OCI-LY7 (cell line): ENCODE data around the gene COMMD10.

Experiments
- EZH2phosphoT487 ChIP-seq: fragments of 200-600 bp; sonication (generic); IDR thresholded peaks from 2 replicates; pipeline ENCODE4 v1.6.1; 2018; ENCODE audit warnings: low read depth, borderline replicate concordance, mild to moderate bottlenecking, mixed run types, antibody characterized with exemption, low read length, moderate library complexity, mixed read lengths
- TF ChIP-seq, protein P1 (sequence below): fragments of 200-600 bp; sonication (generic); conservative IDR thresholded peaks from 2 replicates; pipeline ENCODE4 v1.5.1; 2014; ENCODE audit warnings: mild to moderate bottlenecking, antibody characterized with exemption, low read length, moderate library complexity, mixed read lengths

DNA sequence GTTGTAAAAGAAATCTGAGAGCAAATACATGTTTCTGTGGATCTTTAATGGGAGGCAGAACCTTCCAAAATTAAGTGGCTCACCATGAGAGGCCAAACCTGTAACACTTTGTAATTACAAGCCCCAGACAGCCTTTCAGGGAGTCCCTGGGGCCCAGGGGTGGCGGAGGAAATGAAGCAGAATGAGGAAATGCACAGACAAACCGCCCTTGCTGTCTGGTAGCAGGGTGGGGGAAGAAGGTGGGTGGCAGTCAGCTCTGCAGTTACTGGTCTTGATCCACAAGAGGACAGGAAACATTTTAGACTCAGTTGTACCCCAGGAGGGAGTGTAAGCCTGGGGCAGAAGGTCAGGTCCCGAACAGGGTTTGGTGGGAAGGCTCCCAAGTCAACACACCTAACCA is 46.0 kb upstream of the COMMD10 start:
- TF ChIP-seq, protein P1, sequence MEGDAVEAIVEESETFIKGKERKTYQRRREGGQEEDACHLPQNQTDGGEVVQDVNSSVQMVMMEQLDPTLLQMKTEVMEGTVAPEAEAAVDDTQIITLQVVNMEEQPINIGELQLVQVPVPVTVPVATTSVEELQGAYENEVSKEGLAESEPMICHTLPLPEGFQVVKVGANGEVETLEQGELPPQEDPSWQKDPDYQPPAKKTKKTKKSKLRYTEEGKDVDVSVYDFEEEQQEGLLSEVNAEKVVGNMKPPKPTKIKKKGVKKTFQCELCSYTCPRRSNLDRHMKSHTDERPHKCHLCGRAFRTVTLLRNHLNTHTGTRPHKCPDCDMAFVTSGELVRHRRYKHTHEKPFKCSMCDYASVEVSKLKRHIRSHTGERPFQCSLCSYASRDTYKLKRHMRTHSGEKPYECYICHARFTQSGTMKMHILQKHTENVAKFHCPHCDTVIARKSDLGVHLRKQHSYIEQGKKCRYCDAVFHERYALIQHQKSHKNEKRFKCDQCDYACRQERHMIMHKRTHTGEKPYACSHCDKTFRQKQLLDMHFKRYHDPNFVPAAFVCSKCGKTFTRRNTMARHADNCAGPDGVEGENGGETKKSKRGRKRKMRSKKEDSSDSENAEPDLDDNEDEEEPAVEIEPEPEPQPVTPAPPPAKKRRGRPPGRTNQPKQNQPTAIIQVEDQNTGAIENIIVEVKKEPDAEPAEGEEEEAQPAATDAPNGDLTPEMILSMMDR = no peak
- TF ChIP-seq EZH2phosphoT487 = no peak
